HepG2 (cell line): ENCODE measurements around the gene TGM3. TPM values are rescaled to one million over a fixed set of nuclear protein-coding genes. Genes with fewer than 3 reads are reported as not detected.

Experiments
- AHDC1 ChIP-seq: sonication (generic); formaldehyde crosslinking; IDR thresholded peaks from 2 replicates; pipeline ENCODE4 v1.5.1; 2020; ENCODE audit warnings: mild to moderate bottlenecking, missing genetic modification reagents, borderline replicate concordance
- CBX5 ChIP-seq: sonication (generic); formaldehyde crosslinking; IDR thresholded peaks from 2 replicates; pipeline ENCODE4 v1.4.0; 2020; ENCODE audit warnings: missing genetic modification reagents, borderline replicate concordance
- DR1 ChIP-seq: sonication (generic); formaldehyde crosslinking; IDR thresholded peaks from 2 replicates; pipeline ENCODE4 v1.8.0; 2021; ENCODE audit warnings: mild to moderate bottlenecking, missing genetic modification reagents, inconsistent platforms
- MAFK ChIP-seq, 2 experiments: IDR thresholded peaks in 1 of 2; conservative IDR thresholded peaks in 1 of 2; 2 replicates each; pipeline ENCODE4 v1.6.1; 2011; ENCODE audit warnings: improper control_type of control experiment in 2 of 2, low read length in 2 of 2
- NR2C2 ChIP-seq: sonication (generic); formaldehyde crosslinking; IDR thresholded peaks from 2 replicates; pipeline ENCODE4 v1.4.0; 2020; ENCODE audit warnings: missing genetic modification reagents, mild to moderate bottlenecking, moderate library complexity, borderline replicate concordance
- PHF5A ChIP-seq: IDR thresholded peaks from one replicate; pipeline ENCODE4 v1.6.1; 2018; ENCODE audit warnings: low read depth, missing genetic modification reagents; ENCODE audit not compliant: unreplicated experiment
- SP5 ChIP-seq: IDR thresholded peaks from 2 replicates; pipeline ENCODE4 v1.6.1; 2016; ENCODE audit warnings: low read depth, borderline replicate concordance
- THRA ChIP-seq: sonication (generic); formaldehyde crosslinking; IDR thresholded peaks from 2 replicates; pipeline ENCODE4 v1.4.0; 2020; ENCODE audit warnings: missing genetic modification reagents, borderline replicate concordance
- ZNF276 ChIP-seq: sonication (generic); formaldehyde crosslinking; IDR thresholded peaks from 2 replicates; pipeline ENCODE4 v1.4.0; 2020; ENCODE audit warnings: mild to moderate bottlenecking, low read depth, missing genetic modification reagents
- ZNF34 ChIP-seq: sonication (generic); formaldehyde crosslinking; IDR thresholded peaks from 2 replicates; pipeline ENCODE4 v1.4.0; 2020; ENCODE audit warnings: mild to moderate bottlenecking, missing genetic modification reagents, borderline replicate concordance
- ZNF468 ChIP-seq: sonication (generic); formaldehyde crosslinking; IDR thresholded peaks from 2 replicates; pipeline ENCODE4 v1.8.0; 2022; ENCODE audit warnings: mild to moderate bottlenecking, moderate library complexity, missing genetic modification reagents
- ZNF609 ChIP-seq: sonication (generic); formaldehyde crosslinking; IDR thresholded peaks from 2 replicates; pipeline ENCODE4 v1.4.0; 2020; ENCODE audit warnings: mild to moderate bottlenecking, missing genetic modification reagents, borderline replicate concordance
- ZNF772 ChIP-seq: sonication (generic); formaldehyde crosslinking; IDR thresholded peaks from 2 replicates; pipeline ENCODE4 v1.5.0; 2020; ENCODE audit warnings: mild to moderate bottlenecking, missing genetic modification reagents
- polyA plus RNA-seq, 8 experiments: library from polyadenylated mRNA; depleted of rRNA in 3 of 8; stranded (reverse) in 7 of 8; unstranded in 1 of 8; fragments of >200 nt; fragmentation: Illumina TruSeq in 4 of 8; extraction: Trizol in 4 of 8; gene quantifications; 2 replicates each; pipeline versions ENCODE4 v1.2.1 to v1.2.3, GENCODE V29; 2011 to 2016; ENCODE audit warnings: low read depth in 4 of 8, missing spikeins in 1 of 8, mixed read lengths in 1 of 8; ENCODE audit not compliant: insufficient read depth in 1 of 8
- total RNA-seq, 5 experiments: library from RNA; depleted of rRNA; stranded (reverse); fragments of >200 nt; fragmentation: Illumina TruSeq; extraction: Trizol; gene quantifications; 2 replicates each; pipeline ENCODE4 v1.2.3, GENCODE V29; 2016; ENCODE audit warnings: low read depth in 1 of 5

Gene TGM3
- total and polyA plus RNA-seq, 2 of the 13 experiments (the other 11 are each of a cell fraction or from before 2014, with no cell fraction given) = not detected

GRCh38 chr20:2264621-2265374, 31.0 kb upstream of the TGM3 start (continued):
- TF ChIP-seq AHDC1 (CRISPR knock-in tag) (peak; percentile 81), DR1 (peak; percentile 45; the same call in 1 of the 2 replicates), NR2C2 (peak; percentile 60; the same call in 1 of the 2 replicates), MAFK (conservative IDR thresholded peaks at IDR 0.05 in 1 of 2, IDR thresholded peaks at IDR 0.05 in 1 of 2; ENCODE audit: low read length in 2 of 2) (peak; percentile 39 to 68; a peak in 3 of 4 replicates), ZNF609 (CRISPR knock-in tag) (peak; percentile 92), ZNF34 (peak; percentile 73; the same call in 1 of the 2 replicates), ZNF772 (peak; percentile 98), ZNF276 (CRISPR knock-in tag) (peak; percentile 80; the same call in 1 of the 2 replicates), THRA (CRISPR knock-in tag) (peak; percentile 49; the same call in 1 of the 2 replicates), ZNF468 (0 out of 2 replicates have a peak, but pooled peaks have one; percentile 84), CBX5 (peak; percentile 80), PHF5A (CRISPR knock-in tag) (peak; percentile 68), SP5 (CRISPR knock-in tag) (peak; percentile 98)
